Left cardiac atrium (tissue), 4 donors: ENCODE results near the gene RAPGEF2. TPM values are rescaled to one million over a fixed set of nuclear protein-coding genes. Genes with fewer than 3 reads are reported as not detected.
"Not testable (repeated sequence)": the region's sequence is repeated elsewhere in the genome, so short reads cannot be mapped to it uniquely, and the experiment has no call there.

Experiments
- ATAC-seq, 2 donors: fragments of 200-7000 bp; cut with Tn5 transposase; one replicate each; pipeline ENCODE4 v1.9.1; 2020; ENCODE audit warnings: mild to moderate bottlenecking in 2 of 2, moderate library complexity in 2 of 2
- DNase-seq: peaks from one replicate; pipeline ENCODE4 v3.0.0-alpha.2; 2020
- intact Hi-C, 2 donors: fragments of 100-400 bp; cut with DNase I; formaldehyde crosslinking; loops; one replicate each; pipeline versions ENCODE4 v1.14.1 to v1.15.1; 2022 to 2023
- total RNA-seq, 2 donors: library from RNA; stranded (reverse); fragmentation: NEBNext Ultra II Directional; extraction: Animal tissue kit (Norgen Biotek cat#: 25700); gene quantifications; one replicate each; pipeline ENCODE4 v1.2.1, GENCODE V29; 2021
- donor health status: DM: no; HTN: yes; CAD: no.
- donor health status: DM: no; HTN: yes; CAD: no; lungs with severe emphysema.
- donor health status: DM: yes; HTN: yes; CAD: no.
- donor health status: Dilated cardiomyopathy.

Gene RAPGEF2
- total RNA-seq, 2 donors from 2014 or later, result 28.0 to 38.0 TPM

- ATAC-seq (peak in 1 of 2 donors; percentile 42), DNase-seq (no peak)
- intact Hi-C loops, result no loop called here
Measured at GRCh38 chr4:159308566-159309340, 205.9 kb downstream of the RAPGEF2 start.

- intact Hi-C loops, result no loop called here
- ATAC-seq (no peak), DNase-seq (no peak)
Measured at GRCh38 chr4:159312236-159312635, 209.4 kb downstream of the RAPGEF2 start.

GRCh38 chr4:159315879-159316278, 213.0 kb downstream of the RAPGEF2 start:
- intact Hi-C loops, ATAC-seq: not testable (repeated sequence)
- peak; percentile 29 for DNase-seq

GRCh38 chr4:159317203-159317602, 214.3 kb downstream of the RAPGEF2 start:
- peak in 1 of 2 donors; percentile 84 for ATAC-seq
- intact Hi-C loops, result no loop called here

GRCh38 chr4:159319027-159319426, 216.1 kb downstream of the RAPGEF2 start:
- ATAC-seq (no peak), DNase-seq (no peak)
- intact Hi-C loops, result no loop called here

More at GRCh38 chr4:159317203-159317602, 214.3 kb downstream of the RAPGEF2 start:
- DNase-seq, result no peak

GRCh38 chr4:159326480-159326879, 223.6 kb downstream of the RAPGEF2 start:
- DNase-seq (no peak), ATAC-seq (no peak)
- intact Hi-C loops, result no loop called here

- intact Hi-C loops, result no loop called here
- no peak for DNase-seq
- ATAC-seq, result no peak
Measured at GRCh38 chr4:159328766-159329165, 225.9 kb downstream of the RAPGEF2 start.

- ATAC-seq (peak in 1 of 2 donors; percentile 61), DNase-seq (no peak)
- intact Hi-C loops, result no loop called here
Measured at GRCh38 chr4:159334461-159334860, 231.6 kb downstream of the RAPGEF2 start.

- no peak for DNase-seq
- intact Hi-C loops, result no loop called here
- ATAC-seq, result no peak
Measured at GRCh38 chr4:159337041-159337440, 234.2 kb downstream of the RAPGEF2 start.

GRCh38 chr4:159341522-159341921, 238.6 kb downstream of the RAPGEF2 start:
- no peak for ATAC-seq
- intact Hi-C loops, result loop anchor here in 1 of 2 donors (10.0 kb wide), 1 partner anchor 127 kb away; no protein-coding TSS in a partner anchor
- no peak for DNase-seq

- ATAC-seq, result no peak
- intact Hi-C loops, result loop anchor here in 1 of 2 donors (10.0 kb wide), 1 partner anchor 128 kb away; no protein-coding TSS in a partner anchor
- no peak for DNase-seq
Measured at GRCh38 chr4:159342374-159342773, 239.5 kb downstream of the RAPGEF2 start.

GRCh38 chr4:159343116-159343515, 240.2 kb downstream of the RAPGEF2 start:
- ATAC-seq (no peak), DNase-seq (no peak)
- intact Hi-C loops, result loop anchor here in 1 of 2 donors (10.0 kb wide), 1 partner anchor 128 kb away; no protein-coding TSS in a partner anchor

- peak in 1 of 2 donors; percentile 41 for ATAC-seq
- no peak for DNase-seq
- intact Hi-C loops, result loop anchor here in 1 of 2 donors (10.0 kb wide), 1 partner anchor 130 kb away; no protein-coding TSS in a partner anchor
Measured at GRCh38 chr4:159344877-159345276, 242.0 kb downstream of the RAPGEF2 start.

GRCh38 chr4:159346681-159347080, 243.8 kb downstream of the RAPGEF2 start:
- DNase-seq (no peak), ATAC-seq (no peak)
- intact Hi-C loops, result loop anchor here in 1 of 2 donors (10.0 kb wide), 1 partner anchor 132 kb away; no protein-coding TSS in a partner anchor

- no peak for ATAC-seq
- intact Hi-C loops, result loop anchor here in 1 of 2 donors (10.0 kb wide), 1 partner anchor 133 kb away; no protein-coding TSS in a partner anchor
- DNase-seq, result no peak
Measured at GRCh38 chr4:159347813-159348212, 244.9 kb downstream of the RAPGEF2 start.

GRCh38 chr4:159349332-159349731, 246.5 kb downstream of the RAPGEF2 start:
- ATAC-seq, result no peak
- no peak for DNase-seq
- intact Hi-C loops, result loop anchor here in 1 of 2 donors (10.0 kb wide), 1 partner anchor 135 kb away; no protein-coding TSS in a partner anchor

- DNase-seq, result no peak
- intact Hi-C loops, result loop anchor here in 1 of 2 donors (5.0 kb wide), 1 partner anchor 95 kb away; no protein-coding TSS in a partner anchor
- ATAC-seq, result no peak
Measured at GRCh38 chr4:159352609-159353008, 249.7 kb downstream of the RAPGEF2 start.

GRCh38 chr4:159353422-159354116, 250.7 kb downstream of the RAPGEF2 start:
- ATAC-seq, result peak; percentile 84 to 85
- peak; percentile 59 for DNase-seq
- intact Hi-C loops, result loop anchor here in 1 of 2 donors (5.0 kb wide), 1 partner anchor 94 kb away; no protein-coding TSS in a partner anchor

GRCh38 chr4:159355466-159355865, 252.6 kb downstream of the RAPGEF2 start:
- intact Hi-C loops, result no loop called here

GRCh38 chr4:159357350-159357749, 254.5 kb downstream of the RAPGEF2 start:
- intact Hi-C loops, result no loop called here
- ATAC-seq (no peak), DNase-seq (no peak)

More at GRCh38 chr4:159355466-159355865, 252.6 kb downstream of the RAPGEF2 start:
- ATAC-seq, result no peak
- no peak for DNase-seq
